Smooth muscle cell (in vitro differentiated cells): ENCODE results near the gene PIANP. TPM values are rescaled to one million over a fixed set of nuclear protein-coding genes. Genes with fewer than 3 reads are reported as not detected.
"Not testable (repeated sequence)": the region's sequence is repeated elsewhere in the genome, so short reads cannot be mapped to it uniquely, and the experiment has no call there.

Source experiments
- DNase-seq: peaks from one replicate; lab custom pipeline; 2025; ENCODE audit not compliant: unreplicated experiment; lab: John Stamatoyannopoulos, UW
- H2AFZ ChIP-seq: fragments of 200-600 bp; sonication (generic); 2 replicates; pipeline ENCODE4 v1.6.0; 2016; ENCODE audit warnings: antibody characterized with exemption, low read depth, mild to moderate bottlenecking
- H3F3A ChIP-seq: fragments of 200-600 bp; sonication (generic); 2 replicates; pipeline ENCODE4 v1.6.0; 2017; ENCODE audit warnings: antibody characterized with exemption, low read depth
- H3K27ac ChIP-seq: fragments of 200-600 bp; sonication (generic); 2 replicates; pipeline ENCODE4 v1.5.1; 2016; ENCODE audit warnings: low read depth, mild to moderate bottlenecking
- H3K27me3 ChIP-seq: fragments of 200-600 bp; sonication (generic); 2 replicates; pipeline ENCODE4 v1.6.1; 2016; ENCODE audit warnings: low read depth, mild to moderate bottlenecking
- H3K36me3 ChIP-seq: fragments of 200-600 bp; sonication (generic); 2 replicates; pipeline ENCODE4 v1.5.1; 2016; ENCODE audit warnings: low read depth
- H3K4me1 ChIP-seq: fragments of 200-600 bp; sonication (generic); 2 replicates; pipeline ENCODE4 v1.5.1; 2016; ENCODE audit warnings: low read depth
- H3K4me2 ChIP-seq: fragments of 200-600 bp; sonication (generic); 2 replicates; pipeline ENCODE4 v1.6.0; 2016; ENCODE audit warnings: mild to moderate bottlenecking
- H3K4me3 ChIP-seq: fragments of 200-600 bp; sonication (generic); 2 replicates; pipeline ENCODE4 v1.5.1; 2016; ENCODE audit warnings: mild to moderate bottlenecking
- H3K79me2 ChIP-seq: fragments of 200-600 bp; sonication (generic); 2 replicates; pipeline ENCODE4 v1.6.0; 2016; ENCODE audit warnings: low read depth, mild to moderate bottlenecking
- H3K9ac ChIP-seq: fragments of 200-600 bp; sonication (generic); 2 replicates; pipeline ENCODE4 v1.6.0; 2016; ENCODE audit warnings: low read depth
- H3K9me3 ChIP-seq: fragments of 200-600 bp; sonication (generic); replicated peaks from 2 replicates; pipeline ENCODE4 v1.5.1; 2016; ENCODE audit warnings: low read depth
- H4K20me1 ChIP-seq: fragments of 200-600 bp; sonication (generic); 2 replicates; pipeline ENCODE4 v1.6.0; 2016; ENCODE audit warnings: low read depth
- CTCF ChIP-seq: fragments of 200-600 bp; sonication (generic); IDR thresholded peaks from 2 replicates; pipeline ENCODE4 v1.5.1; 2017; ENCODE audit warnings: borderline replicate concordance, mild to moderate bottlenecking, antibody characterized with exemption; ENCODE audit not compliant: insufficient read depth, poor library complexity, severe bottlenecking
- WGBS: methylation state at CpG from one replicate; pipeline ENCODE4 v1.1.7; 2016; ENCODE audit warnings: low lambda C conversion rate; 5-methylcytosine and 5-hydroxymethylcytosine counted together
- polyA plus RNA-seq: library from polyadenylated mRNA; unstranded; fragments of >200 nt; fragmentation: Nextera tagmentation; extraction: Ambion mirVana; gene quantifications from 2 replicates; pipeline ENCODE4 v1.2.1, GENCODE V29; 2016
- total RNA-seq: library from RNA; depleted of rRNA; stranded (reverse); fragments of >200 nt; gene quantifications from 2 replicates; pipeline ENCODE4 v1.2.3, GENCODE V29; 2014

PIANP gene
- total and polyA plus RNA-seq, 2 experiments from 2014 or later: 3.8 TPM; not detected in 1

- H3K27me3 ChIP-seq: no peaks in the 10 kb centered on the region
- H3K9ac ChIP-seq: no peak overlapping the region
- TF ChIP-seq CTCF: no peak
- H3K4me2 ChIP-seq: no peak overlapping the region
- no peak overlapping the region for H3K4me3 ChIP-seq
- no peaks in the 10 kb centered on the region for H3K4me1 ChIP-seq
- no peaks in the 10 kb centered on the region for H3K79me2 ChIP-seq
- H3K9me3 ChIP-seq: no peaks in the 10 kb centered on the region
- H3F3A ChIP-seq: no peaks in the 10 kb centered on the region
- DNase-seq: no peak
- no peak overlapping the region for H2AFZ ChIP-seq
- no peaks in the 10 kb centered on the region for H4K20me1 ChIP-seq
- no peaks in the 10 kb centered on the region for H3K36me3 ChIP-seq
- no peak overlapping the region for H3K27ac ChIP-seq
- 93% methylated on average over 16 of the region's 16 CpGs for WGBS
Observed at GRCh38 chr12:6708960-6709394, 8.4 kb upstream of the PIANP start.

GRCh38 chr12:6708351-6708750 lies 7.7 kb upstream of the PIANP start:
- not testable (repeated sequence) for H3K79me2 ChIP-seq, H4K20me1 ChIP-seq, H3K27ac ChIP-seq, H3F3A ChIP-seq, H3K4me3 ChIP-seq, H3K4me1 ChIP-seq, H3K36me3 ChIP-seq, H3K9me3 ChIP-seq, DNase-seq, H2AFZ ChIP-seq, H3K27me3 ChIP-seq, H3K4me2 ChIP-seq, H3K9ac ChIP-seq
- WGBS: 96% methylated on average over 16 of the region's 21 CpGs

DNA sequence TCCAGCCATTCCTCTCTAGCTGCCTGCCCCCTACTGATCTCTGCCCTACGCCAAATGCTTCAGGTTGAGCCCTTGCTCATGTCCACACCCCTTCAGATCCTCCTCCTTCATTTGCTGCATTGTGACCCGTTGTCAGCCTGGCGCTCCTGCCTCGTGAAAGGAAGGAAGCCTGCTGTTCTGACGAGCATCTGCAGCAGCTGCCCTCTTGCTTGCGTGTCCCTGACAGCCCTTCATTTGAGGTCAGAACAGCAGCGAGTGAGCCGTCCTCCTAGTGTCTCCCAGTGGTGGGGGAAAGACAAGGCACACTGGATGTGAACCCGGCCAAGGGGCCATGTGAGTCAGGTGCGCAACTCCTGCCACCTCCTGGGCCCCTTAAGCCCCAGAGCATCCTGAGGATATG lies 3.0 kb upstream of the PIANP start:
- DNase-seq: no peak
- Histone ChIP-seq H3K4me2 (no peak overlapping the region), H3F3A (no peaks in the 10 kb centered on the region), H3K9me3 (no peaks in the 10 kb centered on the region), H3K27ac (no peak overlapping the region), H2AFZ (no peak overlapping the region), H3K36me3 (no peaks in the 10 kb centered on the region), H3K79me2 (no peaks in the 10 kb centered on the region), H3K9ac (no peak overlapping the region), H3K27me3 (peaks cover 27% of the 10 kb centered on the region), H3K4me3 (no peak overlapping the region), H4K20me1 (no peaks in the 10 kb centered on the region), H3K4me1 (no peaks in the 10 kb centered on the region)
- no peak for TF ChIP-seq CTCF
- 13% methylated on average over 10 of the region's 10 CpGs for WGBS

- H2AFZ ChIP-seq: peak overlapping the region; percentile 82
- H3K79me2 ChIP-seq: no peaks in the 10 kb centered on the region
- H3K27ac ChIP-seq: no peak overlapping the region
- H3K27me3 ChIP-seq: peaks cover 34% of the 10 kb centered on the region
- no peak for TF ChIP-seq CTCF
- no peaks in the 10 kb centered on the region for H3K9me3 ChIP-seq
- no peaks in the 10 kb centered on the region for H4K20me1 ChIP-seq
- no peak for DNase-seq
- no peaks in the 10 kb centered on the region for H3K4me1 ChIP-seq
- H3F3A ChIP-seq: no peaks in the 10 kb centered on the region
- WGBS: 25% methylated on average over 13 of the region's 13 CpGs
- H3K4me3 ChIP-seq: peak overlapping the region; percentile 78
- peak overlapping the region; percentile 98 for H3K4me2 ChIP-seq
- no peaks in the 10 kb centered on the region for H3K36me3 ChIP-seq
- H3K9ac ChIP-seq: no peak overlapping the region
Observed at GRCh38 chr12:6701078-6701768, 608 bp upstream of the PIANP start.
